K562 (cell line): ENCODE results near the gene ZNHIT1. TPM values are rescaled to one million over a fixed set of nuclear protein-coding genes. Genes with fewer than 3 reads are reported as not detected.

Experiments used
- ARNT ChIP-seq, 2 experiments: fragments of 450-650 bp; IDR thresholded peaks; 2 replicates each; pipeline ENCODE4 v1.6.1; 2016; ENCODE audit warnings: mild to moderate bottlenecking in 1 of 2
- ATF4 ChIP-seq: fragments of 450-650 bp; formaldehyde crosslinking; IDR thresholded peaks from 2 replicates; pipeline ENCODE4 v1.4.0; 2022; ENCODE audit warnings: mild to moderate bottlenecking, moderate library complexity
- BRCA1 ChIP-seq, 2 experiments: fragments of 450-650 bp in 1 of 2; sonication (generic) in 1 of 2; formaldehyde crosslinking in 1 of 2; IDR thresholded peaks; 2 replicates each; pipeline versions ENCODE4 v1.5.0 to v1.6.1; 2017 to 2020; ENCODE audit warnings: mild to moderate bottlenecking in 1 of 2, missing genetic modification reagents in 1 of 2
- CTCFL ChIP-seq: IDR thresholded peaks from 2 replicates; pipeline ENCODE4 v1.6.1; 2011; ENCODE audit warnings: borderline replicate concordance, low read depth, mild to moderate bottlenecking, moderate library complexity, low read length; ENCODE audit not compliant: insufficient read depth, poor library complexity, severe bottlenecking
- DDX20 ChIP-seq: fragments of 450-650 bp; IDR thresholded peaks from 2 replicates; pipeline ENCODE4 v1.6.1; 2016; ENCODE audit warnings: missing genetic modification characterization, low read depth, mild to moderate bottlenecking, missing compliant biosample characterization, moderate library complexity
- HNRNPK ChIP-seq: fragments of 200-400 bp; formaldehyde crosslinking; IDR thresholded peaks from one replicate; pipeline ENCODE4 v1.6.1; 2018; ENCODE audit warnings: mild to moderate bottlenecking, low read depth, low read length; ENCODE audit not compliant: poor library complexity, severe bottlenecking
- IRF2 ChIP-seq: sonication (generic); formaldehyde crosslinking; IDR thresholded peaks from 2 replicates; pipeline ENCODE4 v1.8.1; 2022; ENCODE audit warnings: mild to moderate bottlenecking, missing genetic modification reagents
- MAFG ChIP-seq: fragments of 450-650 bp; conservative IDR thresholded peaks from 2 replicates; pipeline ENCODE4 v1.6.1; 2016; ENCODE audit warnings: missing genetic modification characterization, missing compliant biosample characterization
- MAFK ChIP-seq: IDR thresholded peaks from 2 replicates; pipeline ENCODE4 v1.6.1; 2011; ENCODE audit warnings: low read length, improper control_type of control experiment
- NR0B1 ChIP-seq: fragments of 450-650 bp; IDR thresholded peaks from one replicate; pipeline ENCODE4 v1.6.1; 2018; ENCODE audit warnings: mild to moderate bottlenecking, moderate library complexity; ENCODE audit not compliant: partially characterized antibody
- NRF1 ChIP-seq, 2 experiments: fragments of 450-650 bp; IDR thresholded peaks in 1 of 2; conservative IDR thresholded peaks in 1 of 2; 2 replicates each; pipeline ENCODE4 v1.6.1; 2014; ENCODE audit warnings: mild to moderate bottlenecking in 2 of 2
- PHF8 ChIP-seq: fragments of 200-600 bp; sonication (generic); IDR thresholded peaks from 2 replicates; pipeline ENCODE4 v1.6.1; 2012; ENCODE audit warnings: mixed run types, mild to moderate bottlenecking, inconsistent platforms, low read length, moderate library complexity, borderline replicate concordance
- POLR3A ChIP-seq: IDR thresholded peaks from 2 replicates; pipeline ENCODE4 v1.6.1; 2011; ENCODE audit warnings: borderline replicate concordance, mild to moderate bottlenecking, moderate library complexity; ENCODE audit not compliant: insufficient read length, insufficient read depth; ENCODE audit errors: extremely low read depth
- PTTG1 ChIP-seq: fragments of 450-650 bp; IDR thresholded peaks from 2 replicates; pipeline ENCODE4 v1.6.1; 2016; ENCODE audit warnings: low read depth, mild to moderate bottlenecking, missing genetic modification characterization, missing compliant biosample characterization
- RBM39 ChIP-seq: fragments of 200-400 bp; formaldehyde crosslinking; optimal IDR thresholded peaks from 2 replicates; pipeline ENCODE3; 2018; ENCODE audit warnings: low read depth, low read length
- SIN3B ChIP-seq: fragments of 450-650 bp; IDR thresholded peaks from 2 replicates; pipeline ENCODE4 v1.6.1; 2017; ENCODE audit warnings: low read depth, mild to moderate bottlenecking, moderate library complexity
- SIRT6 ChIP-seq: IDR thresholded peaks from one replicate; pipeline ENCODE4 v1.6.1; 2012; ENCODE audit warnings: low read depth, mild to moderate bottlenecking, control low read depth, inconsistent platforms, low read length, moderate library complexity
- SRSF1 ChIP-seq: fragments of 200-400 bp; formaldehyde crosslinking; IDR thresholded peaks from 2 replicates; pipeline ENCODE4 v1.6.1; 2017; ENCODE audit warnings: mild to moderate bottlenecking, low read depth, low read length, moderate library complexity
- SUPT5H ChIP-seq: fragments of 450-650 bp; IDR thresholded peaks from 2 replicates; pipeline ENCODE4 v1.6.1; 2016
- TFE3 ChIP-seq: fragments of 450-650 bp; formaldehyde crosslinking; IDR thresholded peaks from 2 replicates; pipeline ENCODE4 v1.4.0; 2020; ENCODE audit warnings: mild to moderate bottlenecking, mixed read lengths
- ZNF140 ChIP-seq: fragments of 250-450 bp; sonication (Bioruptor Pico); IDR thresholded peaks from 2 replicates; pipeline ENCODE4 v1.8.0; 2021; ENCODE audit warnings: moderate library complexity, mild to moderate bottlenecking, inconsistent platforms
- ZNF707 ChIP-seq: fragments of 250-450 bp; sonication (Bioruptor Pico); conservative IDR thresholded peaks from 2 replicates; pipeline ENCODE4 v1.8.0; 2022; ENCODE audit warnings: inconsistent platforms, mild to moderate bottlenecking, moderate library complexity
- polyA plus RNA-seq, 8 experiments: library from polyadenylated mRNA; depleted of rRNA in 4 of 8; stranded (reverse) in 5 of 8; unstranded in 3 of 8; fragments of >200 nt; fragmentation: Nextera tagmentation in 2 of 8; fragmentation: Illumina TruSeq in 1 of 8; extraction: Ambion mirVana in 2 of 8; extraction: Trizol in 1 of 8; gene quantifications; 2 replicates each; pipeline versions ENCODE4 v1.2.1 to v1.2.3, GENCODE V29; 2011 to 2014; ENCODE audit warnings: inconsistent platforms in 1 of 8, missing spikeins in 1 of 8
- total RNA-seq, 7 experiments: library from RNA; depleted of rRNA in 6 of 7; stranded (reverse); fragments of >200 nt in 6 of 7; fragmentation: Illumina TruSeq in 2 of 7; extraction: Trizol in 2 of 7; gene quantifications; 2 replicates each; pipeline versions ENCODE4 v1.2.1 to v1.2.3, GENCODE V29; 2011 to 2021; ENCODE audit warnings: low replicate concordance in 1 of 7

The ZNHIT1 gene
- total and polyA plus RNA-seq, 9 of the 15 experiments (the other 6 are each of a cell fraction or from before 2014, with no cell fraction given) = 6.4 to 162 (median 70.1) TPM

DNA sequence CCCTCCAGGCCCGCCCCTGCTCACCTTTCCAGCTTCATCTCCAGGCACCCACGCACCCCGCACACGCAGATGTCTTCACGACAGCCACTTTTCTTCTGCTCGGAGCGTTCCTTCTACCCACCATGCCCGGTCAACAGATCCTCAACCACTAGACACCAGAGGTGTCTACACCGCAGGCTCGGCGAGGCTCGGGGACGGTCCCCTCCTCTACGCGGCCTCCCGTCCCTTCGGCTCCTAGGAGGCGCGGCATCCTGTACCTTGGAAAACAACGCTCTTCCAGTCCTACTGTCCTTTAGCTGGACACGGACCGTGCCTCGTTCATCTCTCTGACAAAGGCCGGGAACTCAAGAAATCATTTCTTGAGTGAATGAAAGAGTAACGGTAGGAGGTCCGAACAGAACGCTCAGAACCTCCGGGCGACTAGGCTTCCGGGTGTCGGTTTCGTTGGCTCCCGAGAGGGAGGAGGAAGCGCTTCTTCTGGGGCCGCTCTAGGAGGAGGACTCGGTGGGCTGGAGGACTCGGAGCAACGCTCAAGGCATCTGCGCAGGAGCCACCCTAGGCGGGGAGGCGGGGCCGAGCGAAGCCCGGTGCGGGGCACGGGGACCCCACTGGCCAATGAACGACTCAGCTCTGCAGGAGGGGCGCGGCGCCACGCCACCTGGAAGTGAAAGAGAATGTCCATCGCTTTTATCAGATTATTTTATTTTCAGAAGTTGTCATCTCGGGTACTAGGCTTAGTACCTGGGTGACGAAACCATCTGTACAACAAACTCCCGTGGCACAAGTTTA lies 34.1 kb downstream of the ZNHIT1 start (continued):
- TF ChIP-seq TFE3 (no peak), MAFG (tag) (no peak), NRF1 (conservative IDR thresholded peaks at IDR 0.05 in 1 of 2, IDR thresholded peaks at IDR 0.05 in 1 of 2) (peak; percentile 98), ATF4 (CRISPR knock-in tag) (no peak), BRCA1 (IDR thresholded peaks at IDR 0.05) (no peak), BRCA1 (CRISPR knock-in tag; IDR thresholded peaks at IDR 0.05) (no peak; the same call in 1 of the 2 replicates), CTCFL (no peak), SIRT6 (no peak), ZNF140 (CRISPR knock-in tag) (no peak), SIN3B (peak; percentile 82), ARNT (IDR thresholded peaks at IDR 0.05) (peak; percentile 19 to 24; a peak in 2 of 4 replicates), RBM39 (no peak), POLR3A (no peak), ZNF707 (no peak), SRSF1 (no peak), DDX20 (tag) (no peak), IRF2 (no peak), PHF8 (peak; percentile 91), MAFK (no peak), PTTG1 (tag) (no peak), SUPT5H (peak; percentile 92), NR0B1 (no peak), HNRNPK (no peak)
